T-helper 2 cell (primary cell): Measurements from ENCODE around the gene SPTBN1.

Source experiments
- DNase-seq, 5 experiments: peaks; one replicate each; pipeline versions ENCODE4 v3.0.0 to v3.0.0-alpha.2; 2012 to 2022
- total RNA-seq, 2 donors: gene quantifications; one replicate each; lab custom pipeline; 2026; lab: John Stamatoyannopoulos, UW

The SPTBN1 gene
- total RNA-seq = 613 to 1,214 reads per million in 2 donors

DNA sequence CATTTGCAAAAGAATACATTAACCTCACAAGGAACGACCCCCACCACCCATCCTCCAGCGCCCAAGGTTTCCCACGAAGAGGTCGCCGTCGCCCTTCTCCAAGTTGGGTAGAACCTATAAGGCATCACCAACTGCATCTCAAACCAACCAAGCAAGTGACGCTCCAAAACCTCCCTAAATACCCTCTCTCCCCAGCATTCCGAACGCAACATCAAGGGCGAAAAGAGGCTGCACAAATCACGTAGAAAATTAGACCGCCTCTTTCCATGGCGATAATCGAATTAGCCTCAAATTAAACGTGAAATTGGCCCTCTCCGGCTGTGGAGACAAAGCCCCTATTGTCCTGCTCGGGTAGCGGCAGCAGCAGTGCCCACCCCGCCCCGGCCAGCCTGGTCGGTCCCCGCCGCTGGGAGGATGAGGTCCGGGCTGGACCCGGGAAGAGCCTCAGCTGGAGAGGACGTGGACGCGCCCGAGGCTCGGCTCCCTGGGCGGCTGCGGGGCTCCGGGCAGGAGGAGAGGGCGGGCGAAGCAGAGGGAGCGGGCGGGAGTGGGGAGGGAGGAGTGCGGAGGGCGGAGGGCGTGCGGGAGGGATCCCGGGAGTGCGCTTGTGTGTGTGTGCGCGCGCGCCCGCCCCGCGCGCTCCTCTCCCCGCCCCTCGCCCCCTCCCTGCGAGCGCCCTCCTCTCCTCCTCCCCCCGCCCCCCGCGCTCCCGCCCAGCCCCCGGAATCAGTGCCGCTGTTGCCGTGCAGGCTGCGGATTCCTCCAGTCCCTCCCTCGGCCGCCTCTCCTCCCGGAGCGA lies at the start of gene SPTBN1:
TSS of gene SPTBN1 (plus strand) at position 765 of the 799 bp plus-strand sequence. CDS start 70,092 bp downstream, outside the sequence.
- DNase-seq = peak in 1 of 5 experiments; percentile 34

DNA sequence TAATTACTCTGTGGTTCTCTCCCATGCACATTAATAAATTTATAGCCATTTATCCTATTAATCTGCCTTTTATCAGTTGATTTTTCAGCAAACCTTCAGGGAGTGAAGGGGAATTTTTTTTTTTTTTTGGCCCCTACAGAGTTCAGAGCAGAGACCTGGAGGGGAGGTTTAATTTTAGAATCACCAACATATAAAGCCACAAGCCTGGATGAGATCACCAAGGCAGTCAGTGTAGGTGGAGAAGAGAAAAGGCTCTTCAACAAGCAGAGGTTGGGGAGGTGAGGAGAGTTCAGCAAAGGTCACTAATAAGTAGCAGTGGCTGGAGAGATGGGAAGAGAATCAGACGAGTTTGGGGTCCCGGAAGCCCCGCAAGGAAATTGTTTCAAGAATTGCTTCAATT lies 48.4 kb upstream of the SPTBN1 start:
- DNase-seq = no peak

DNA sequence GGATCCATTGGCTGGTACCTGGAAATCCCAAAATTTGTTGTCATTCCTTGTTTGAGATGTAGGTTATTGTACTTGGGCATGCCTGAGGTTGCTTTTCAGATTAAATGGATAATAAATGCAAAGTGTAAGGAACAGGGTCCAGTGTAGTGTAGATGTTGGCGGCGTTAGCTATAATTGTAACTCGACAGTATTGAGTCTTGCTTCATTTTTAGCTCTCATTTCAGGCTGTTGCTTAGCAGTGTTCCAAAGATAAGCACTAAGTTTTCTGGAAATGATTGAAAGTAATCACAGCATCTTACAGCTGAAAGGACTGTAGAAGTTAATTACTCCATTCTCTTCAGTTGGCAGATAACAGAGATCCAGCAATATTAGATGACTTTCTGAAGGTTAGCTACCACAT lies 47.8 kb upstream of the SPTBN1 start:
- no peak for DNase-seq

DNA sequence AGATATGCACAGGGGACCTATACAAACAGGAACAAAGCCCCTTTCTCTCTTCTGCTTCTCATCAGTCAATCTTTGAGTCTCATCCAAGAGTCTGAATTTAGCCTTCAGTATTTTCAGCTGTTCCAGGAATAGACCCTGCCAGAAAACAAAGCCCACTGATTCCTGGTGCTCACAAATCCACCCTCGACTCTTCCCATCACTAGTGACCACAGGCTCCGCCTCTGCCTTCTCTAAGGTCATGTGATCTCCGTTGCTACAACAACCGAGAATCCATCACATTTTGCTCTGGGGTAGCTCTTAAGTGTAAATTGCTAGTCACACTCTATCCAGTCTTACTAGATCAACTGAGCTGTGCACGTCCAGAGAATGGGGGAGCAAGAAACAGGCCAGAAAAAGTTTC lies 46.4 kb upstream of the SPTBN1 start:
- DNase-seq = no peak

DNA sequence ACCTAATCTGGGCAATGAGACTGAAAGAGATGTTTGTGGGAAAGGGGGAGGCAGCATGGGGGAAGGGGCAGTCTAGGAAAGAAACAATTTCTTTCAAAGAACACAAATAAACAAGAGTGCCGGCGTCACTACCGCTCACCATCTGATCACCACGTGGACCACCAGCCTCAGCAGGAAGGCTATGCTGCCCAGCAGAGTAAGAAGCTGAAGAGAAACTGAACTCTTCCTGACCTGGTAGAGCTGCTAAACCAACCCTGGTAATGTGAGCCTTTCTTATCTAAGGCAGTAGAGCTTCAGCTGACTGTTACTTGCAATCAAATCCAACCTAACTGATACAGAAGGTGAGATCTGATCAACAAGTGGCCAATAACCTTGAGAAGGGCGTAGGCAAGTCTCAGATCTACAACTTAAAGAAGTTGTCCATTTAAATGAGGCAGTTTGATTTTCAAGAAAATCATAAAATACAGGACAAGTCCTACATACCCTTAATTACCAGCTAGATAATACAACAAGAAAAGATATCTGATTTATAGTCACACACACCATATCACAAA lies 44.2 kb upstream of the SPTBN1 start:
- DNase-seq = no peak

DNA sequence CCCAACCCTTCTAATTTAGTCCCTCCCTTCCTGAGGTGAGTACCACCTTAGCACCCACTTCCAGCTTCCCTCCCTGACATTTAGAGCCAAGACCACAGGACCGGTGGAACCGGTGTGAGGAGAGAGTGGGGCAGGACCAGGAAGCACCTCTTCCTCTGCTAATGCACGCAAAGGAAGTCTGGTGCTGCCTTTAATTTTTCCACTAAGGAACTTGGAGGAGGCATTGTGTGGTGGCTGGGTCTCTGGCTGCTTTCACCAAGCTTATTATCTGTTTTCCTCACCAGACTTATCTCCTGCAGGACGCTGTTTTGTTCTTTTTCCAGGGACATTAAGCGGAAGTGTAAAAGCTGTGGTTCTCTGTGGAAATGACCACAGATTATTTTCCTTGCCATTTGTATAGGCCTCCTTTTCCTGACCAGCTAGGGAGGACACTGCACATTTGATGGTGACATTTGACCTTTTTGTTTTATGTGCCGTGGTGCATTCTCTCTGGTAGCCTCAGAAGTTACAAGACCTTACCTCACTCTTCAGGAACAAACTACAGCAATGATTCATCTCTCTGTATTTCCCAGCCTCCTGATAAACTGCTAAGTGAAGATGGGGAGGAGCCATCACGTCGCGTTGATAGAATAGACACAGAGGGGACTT lies 39.8 kb upstream of the SPTBN1 start:
- DNase-seq = no peak

DNA sequence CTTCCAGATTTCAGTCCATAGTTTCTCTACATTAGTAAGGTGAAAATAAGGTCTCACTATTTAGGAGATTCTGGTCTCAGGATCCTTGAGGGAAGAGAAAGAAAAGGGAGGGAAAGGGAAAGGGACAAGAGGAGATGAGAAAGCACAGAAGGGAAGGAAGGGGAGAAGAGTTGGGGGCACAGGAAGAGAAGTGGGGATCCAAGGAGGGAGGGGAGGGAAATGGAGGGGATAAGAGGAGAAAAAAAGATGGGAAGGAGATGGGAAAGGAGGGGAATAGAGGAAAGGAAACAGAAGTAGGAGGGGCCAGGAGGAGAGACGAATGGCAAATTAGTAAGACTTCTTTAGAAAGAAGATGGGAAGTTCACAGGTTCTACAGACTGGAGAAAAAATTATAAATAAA lies 39.2 kb upstream of the SPTBN1 start:
- DNase-seq = no peak

DNA sequence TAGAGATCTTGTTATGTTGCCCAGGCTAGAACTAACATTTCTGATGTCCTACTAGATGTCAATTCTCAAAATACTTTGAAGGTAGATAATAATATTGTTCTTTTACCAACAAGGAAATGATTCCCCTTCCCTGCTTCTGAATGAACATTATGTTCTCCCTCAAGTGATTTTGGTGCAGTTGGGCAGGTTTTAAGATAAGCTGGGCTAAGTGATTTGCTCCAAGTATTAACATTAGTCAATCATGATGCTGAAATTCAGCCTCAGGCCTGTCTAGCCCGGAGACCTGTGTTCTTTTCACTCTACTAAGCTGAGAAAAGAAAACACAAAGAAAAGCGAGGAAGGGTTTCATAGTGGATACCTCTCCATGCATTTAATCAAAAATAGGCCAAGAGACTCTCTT lies 38.5 kb upstream of the SPTBN1 start:
- no peak for DNase-seq

DNA sequence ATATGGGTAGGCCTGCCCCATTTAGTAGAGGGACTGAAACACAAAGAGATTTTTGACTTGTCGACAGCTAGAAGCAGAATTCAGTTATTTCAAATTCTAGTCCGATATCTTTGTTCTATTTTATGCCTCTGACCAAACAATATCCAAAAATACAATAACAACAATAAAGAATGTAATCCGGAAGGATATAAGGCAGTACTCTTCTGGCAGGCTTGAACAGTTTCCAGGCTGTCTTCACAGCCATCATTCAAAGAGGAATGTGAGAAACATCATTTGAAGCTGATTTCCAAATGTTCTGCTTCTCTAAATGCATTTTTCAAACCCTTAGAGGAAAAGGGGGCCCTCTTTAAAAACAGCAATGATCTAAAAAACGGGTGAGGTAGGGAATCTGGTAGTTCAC lies 36.7 kb upstream of the SPTBN1 start:
- no peak for DNase-seq

DNA sequence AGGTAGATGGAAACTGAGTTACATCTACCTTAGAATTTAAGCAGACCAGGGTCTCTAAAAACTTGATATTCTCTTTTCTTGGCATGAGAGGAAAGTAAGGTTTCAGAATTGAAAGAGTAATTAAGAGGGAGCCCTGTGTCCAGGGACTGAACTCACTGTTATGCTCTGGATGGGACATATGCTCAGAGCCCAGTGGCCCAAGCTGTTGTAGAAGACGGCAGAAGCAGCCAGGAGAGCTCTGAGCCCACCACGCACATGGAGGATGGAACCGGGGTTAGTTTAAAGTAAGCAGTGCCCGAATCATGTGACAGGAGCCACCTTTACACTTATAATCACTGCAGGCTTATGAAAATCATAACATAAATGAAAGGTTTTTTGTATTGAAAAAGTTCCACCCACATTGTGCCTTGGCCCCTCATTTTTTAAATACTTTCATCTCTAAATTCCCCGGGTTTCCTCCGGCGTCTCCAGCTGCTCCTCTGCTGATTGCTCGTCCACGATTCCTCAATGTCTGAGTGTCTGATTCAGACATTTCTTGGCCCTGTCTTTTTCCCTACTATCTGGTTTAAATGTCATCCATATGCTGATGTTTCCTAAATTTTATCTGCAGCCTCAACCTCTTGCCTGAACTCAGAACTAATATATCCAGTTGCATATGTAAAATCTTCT lies 36.1 kb upstream of the SPTBN1 start:
- DNase-seq = no peak

DNA sequence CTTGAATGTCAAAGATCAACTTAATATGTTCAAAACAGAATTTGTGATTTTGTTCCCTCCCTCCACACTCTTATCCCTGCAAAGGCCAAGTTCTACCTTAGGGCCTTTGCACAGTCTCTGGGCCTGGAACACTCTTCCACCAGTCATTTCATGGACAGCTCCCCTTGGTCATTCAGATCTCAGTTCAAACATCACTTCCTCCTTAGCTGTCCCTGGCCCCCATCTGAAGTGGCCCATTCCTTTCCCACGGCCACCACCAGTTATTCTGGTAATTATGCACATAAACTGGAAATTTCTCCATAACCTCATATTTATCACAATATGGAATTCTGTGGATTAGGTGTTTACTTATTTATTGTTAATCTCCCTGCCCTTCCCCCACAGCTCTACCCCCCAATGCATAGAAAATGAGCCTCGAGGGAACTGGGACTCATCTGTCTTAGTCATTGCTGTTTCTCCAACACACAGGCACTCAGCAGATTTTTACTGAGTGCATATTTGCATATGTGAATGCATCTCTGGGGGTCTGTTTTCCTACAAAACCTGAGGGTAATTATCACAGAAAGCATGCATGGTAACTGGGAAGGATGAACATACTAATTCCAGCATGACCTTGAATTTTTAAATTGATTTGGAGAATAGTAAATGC lies 35.5 kb upstream of the SPTBN1 start:
- no peak for DNase-seq

DNA sequence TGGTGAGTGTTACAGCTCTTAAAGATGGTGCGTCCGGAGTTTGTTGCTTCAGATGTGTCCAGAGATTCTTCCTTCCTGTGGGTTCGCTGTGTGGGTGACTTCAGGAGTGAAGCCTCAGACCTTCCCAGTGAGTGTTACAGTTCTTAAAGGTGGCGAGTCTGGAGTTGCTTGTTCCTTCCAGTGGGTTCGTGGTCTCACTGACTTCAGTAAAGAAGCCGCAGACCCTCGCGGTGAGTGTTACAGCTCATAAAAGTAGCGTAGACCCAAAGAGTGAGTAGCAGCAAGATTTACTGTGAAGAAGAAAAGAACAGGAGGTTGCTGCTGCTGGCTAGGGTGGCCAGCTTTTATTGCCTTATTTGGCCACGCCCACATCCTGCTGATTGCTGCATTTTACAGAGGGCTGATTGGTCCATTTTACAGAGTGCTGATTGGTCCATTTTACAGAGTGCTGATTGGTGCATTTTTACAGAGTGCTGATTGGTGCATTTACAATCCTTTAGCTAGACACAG lies 34.0 kb upstream of the SPTBN1 start:
- peak in 2 of 5 experiments; percentile 49 to 56 for DNase-seq

DNA sequence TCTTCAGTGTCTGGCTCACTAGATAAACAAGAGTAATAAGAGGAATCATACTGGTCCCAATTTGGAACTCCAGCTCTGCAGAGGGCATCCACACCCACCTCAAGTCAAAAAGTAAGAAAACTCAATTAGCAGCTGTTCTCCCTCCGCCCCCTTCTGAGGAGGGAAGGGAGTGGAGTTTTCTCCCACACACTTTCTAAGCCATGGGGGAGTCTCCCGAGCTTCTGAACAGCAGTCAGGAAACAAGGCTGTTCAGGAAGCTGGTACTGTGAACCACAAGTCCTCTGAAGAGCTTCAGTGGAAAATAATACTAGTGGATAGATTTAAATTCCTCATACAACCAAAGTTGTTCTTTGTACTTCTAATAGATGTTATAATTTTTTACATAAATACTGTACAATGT lies 32.9 kb upstream of the SPTBN1 start:
- DNase-seq = no peak

DNA sequence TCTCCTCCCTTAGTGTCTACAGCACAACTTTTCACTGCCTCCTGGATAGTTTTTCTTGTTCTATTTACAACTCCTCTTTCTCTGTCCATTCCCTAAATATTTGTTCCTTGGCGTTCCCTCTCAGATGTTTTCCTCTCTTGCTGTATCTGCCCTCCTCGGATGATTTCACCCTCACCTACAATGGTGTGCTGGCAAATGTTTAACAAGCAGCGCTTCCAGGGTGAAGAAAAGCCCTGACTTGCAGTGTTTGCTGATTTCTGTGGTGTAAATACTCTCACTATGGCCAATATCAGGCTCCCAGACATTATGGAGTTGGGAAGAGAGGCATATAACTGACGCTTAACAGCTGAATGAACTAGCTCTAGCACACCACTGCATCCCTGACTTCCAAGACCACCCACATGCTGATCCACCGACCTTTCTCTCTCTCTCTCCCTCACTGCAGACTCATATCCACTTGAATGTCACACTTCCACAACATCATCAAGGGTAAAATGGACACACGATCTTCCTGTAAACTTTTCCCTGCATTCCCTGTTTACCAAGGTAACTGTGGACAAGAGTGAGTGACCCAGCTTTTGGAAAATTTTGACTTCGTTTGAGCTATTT lies 31.5 kb upstream of the SPTBN1 start:
- no peak for DNase-seq

DNA sequence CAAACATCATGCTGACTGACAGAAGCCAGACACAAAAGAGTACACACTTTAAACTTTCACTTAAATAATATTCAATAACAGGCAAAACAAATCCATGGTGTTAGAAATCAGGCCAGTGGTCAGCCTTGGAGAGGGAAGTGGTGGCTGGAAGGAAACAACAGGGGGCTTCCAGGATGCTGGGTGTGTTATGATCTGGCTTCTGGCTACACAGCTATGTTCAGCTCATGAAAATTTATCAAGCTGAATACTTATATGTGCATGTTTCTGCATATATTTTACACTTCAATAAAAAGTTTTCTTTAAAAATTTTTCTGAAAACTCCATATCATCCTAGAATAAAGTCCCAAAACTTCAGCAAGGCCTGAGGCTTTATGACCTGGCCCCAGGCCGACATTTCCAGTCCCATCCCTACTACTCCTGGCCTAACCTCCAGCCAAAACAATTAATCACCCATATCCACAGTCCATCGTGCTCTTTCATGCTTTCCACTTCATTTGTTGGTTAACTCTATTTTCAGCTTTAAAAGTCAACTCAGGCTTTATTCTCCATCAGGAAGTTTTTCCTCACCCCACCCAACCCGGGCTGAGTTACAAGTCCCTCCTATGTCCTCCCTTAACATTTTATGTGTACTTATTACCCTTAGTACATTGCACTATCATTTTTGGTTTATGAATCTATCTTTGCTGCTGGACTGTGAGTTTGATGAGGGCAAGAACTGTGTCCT lies 27.9 kb upstream of the SPTBN1 start:
- DNase-seq = no peak

DNA sequence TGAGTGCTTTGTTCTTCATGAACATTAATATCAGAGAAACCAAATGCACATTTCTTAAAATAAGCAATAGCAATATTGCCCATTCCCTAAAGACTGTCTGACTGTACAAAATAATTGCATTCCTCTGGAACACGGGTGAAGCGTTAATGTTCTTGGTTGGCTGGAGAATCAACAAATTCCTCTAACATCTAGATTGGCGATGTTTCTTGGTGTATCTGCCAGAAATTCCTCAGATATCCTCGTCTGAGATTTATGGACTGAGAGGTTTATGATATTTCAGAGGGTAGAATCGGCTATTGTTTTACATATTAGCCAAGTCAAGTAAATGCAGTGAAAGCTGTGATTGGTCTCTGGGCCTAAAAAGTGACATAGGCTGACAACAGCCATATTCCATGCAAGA lies 27.1 kb upstream of the SPTBN1 start:
- DNase-seq = no peak

DNA sequence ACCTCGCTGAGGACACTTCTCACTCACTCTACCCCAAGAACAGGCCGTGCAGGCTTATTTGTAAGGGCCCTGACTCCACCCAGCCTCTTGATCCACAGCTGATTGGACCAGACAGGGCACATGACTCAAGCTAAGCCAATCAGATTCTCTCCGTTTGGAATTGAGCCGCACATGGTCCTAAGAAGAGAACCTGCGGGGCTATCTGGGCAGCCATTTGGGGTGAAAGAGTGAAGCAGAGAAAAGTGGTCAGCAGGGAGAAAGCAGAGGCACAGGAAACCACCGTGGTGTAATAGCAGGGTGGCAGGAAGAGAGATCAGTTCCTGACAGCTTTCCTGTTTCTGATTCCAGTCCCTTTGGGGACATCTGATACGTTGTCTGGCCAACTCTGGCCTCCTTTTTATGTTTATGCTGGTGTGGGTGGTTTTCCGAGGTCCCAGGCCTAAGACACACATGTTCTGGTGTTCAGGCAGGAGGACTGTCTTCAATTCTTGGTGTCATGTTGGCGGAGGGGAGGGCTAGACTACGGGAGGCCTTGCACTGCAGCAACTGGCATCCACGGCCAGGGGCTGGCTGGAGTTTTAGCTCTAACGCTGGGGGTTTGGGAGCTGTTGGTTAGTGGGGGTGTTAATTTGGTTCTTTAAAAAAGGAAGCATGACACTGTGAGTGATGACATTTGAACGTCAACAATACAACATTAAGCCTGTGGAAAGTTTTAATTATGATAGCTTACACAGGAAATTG lies 26.1 kb upstream of the SPTBN1 start:
- DNase-seq = no peak

DNA sequence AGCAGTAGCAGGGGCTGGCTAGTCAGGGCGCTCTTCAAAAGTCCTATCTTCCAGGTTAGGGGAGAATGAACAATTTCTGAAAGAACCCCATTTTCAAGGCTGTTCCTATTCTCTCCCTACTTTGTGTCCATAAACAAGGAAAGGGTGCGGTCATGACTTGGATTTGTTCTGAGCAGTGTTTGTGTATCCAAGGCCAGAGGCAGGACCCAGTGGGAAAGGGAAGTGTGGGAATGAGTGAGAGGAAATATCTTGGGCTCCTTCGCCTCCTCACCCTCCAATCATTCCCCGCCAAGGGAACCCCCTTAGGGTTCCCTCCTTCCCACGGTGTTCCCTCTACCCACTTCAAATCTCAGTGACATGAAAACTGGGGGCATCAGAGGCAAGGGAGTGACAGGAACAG lies 25.5 kb upstream of the SPTBN1 start:
- DNase-seq = no peak

DNA sequence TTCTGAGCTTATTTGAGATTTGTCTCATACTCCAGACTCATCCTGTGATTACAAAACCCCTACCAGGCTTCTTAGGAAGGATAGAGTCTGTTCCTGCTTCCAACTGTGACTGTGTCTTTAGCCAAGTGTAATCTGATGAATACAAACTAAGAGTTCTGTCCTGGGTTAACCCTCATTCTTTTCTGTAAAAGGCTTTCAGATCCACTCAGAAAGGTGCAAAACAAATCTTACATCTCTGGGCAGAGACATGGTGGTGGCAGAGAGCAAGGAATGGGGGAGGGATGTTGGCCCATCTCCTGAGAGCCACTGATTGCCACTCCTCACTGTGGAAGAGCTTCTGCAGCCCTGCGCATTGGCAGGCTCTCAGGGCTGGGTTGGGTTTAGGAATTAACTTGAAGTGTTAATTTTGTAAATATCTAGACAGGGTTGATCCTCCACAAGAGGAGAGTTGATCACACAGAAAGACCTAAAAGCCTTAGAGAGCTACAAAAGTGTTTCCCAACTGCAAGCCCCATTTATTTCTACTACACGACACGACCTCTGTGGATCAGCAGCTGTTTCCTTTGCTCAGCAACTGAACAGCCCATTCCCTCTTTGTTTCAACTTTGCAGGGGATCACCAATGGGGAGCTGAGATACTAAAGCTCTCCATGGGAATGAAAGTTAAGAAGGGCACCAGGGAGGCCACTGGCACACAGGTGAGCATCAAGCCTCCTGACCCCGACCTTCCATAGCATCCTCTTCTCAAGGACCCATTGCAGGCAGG lies 23.7 kb upstream of the SPTBN1 start:
- DNase-seq = no peak

DNA sequence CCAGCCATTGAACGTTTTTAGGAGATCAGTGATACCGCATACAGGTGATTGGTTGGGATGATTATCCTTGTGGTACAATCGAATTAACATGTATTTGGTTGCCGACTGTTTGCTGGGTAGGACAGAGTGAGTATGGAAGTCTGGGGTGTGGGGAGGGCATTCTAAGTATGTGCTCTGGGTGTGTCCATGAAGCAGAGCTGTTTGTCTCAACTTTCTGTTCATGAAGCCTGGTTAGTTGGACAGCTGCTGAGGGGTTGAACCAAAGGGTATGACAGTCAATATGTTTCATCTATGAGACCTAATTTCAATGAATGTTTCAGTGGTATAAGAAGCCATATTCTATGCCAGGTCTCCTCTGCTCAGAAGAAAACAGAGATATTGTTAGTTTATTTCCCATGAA lies 21.9 kb upstream of the SPTBN1 start:
- no peak for DNase-seq
